HepG2 (cell line): Measurements from ENCODE around the gene C16orf86. TPM values are rescaled to one million over a fixed set of nuclear protein-coding genes. Genes with fewer than 3 reads are reported as not detected.
A peak's percentile ranks its signal among the peaks of the same experiment; 100 is the strongest.

Experiments
- ATAC-seq: fragments of 200-7000 bp; cut with Tn5 transposase; 3 replicates; pipeline ENCODE4 v1.9.1; 2020; ENCODE audit warnings: mild to moderate bottlenecking, moderate library complexity
- BruUV-seq: library from RNA; stranded (reverse); fragments of 400-500 nt; replicated peaks from 2 replicates; lab custom pipeline; 2021; lab: Mats Ljungman, UMichigan
- CTCF ChIA-PET: fragments of 300-600 bp; formaldehyde crosslinking; extraction: SDS; loops from one replicate; lab custom pipeline; 2021; ENCODE audit warnings: low total read pairs, inconsistent platforms, low intra/inter-chr PET ratio; lab: Yijun Ruan, JAX
- POLR2A ChIA-PET: fragments of 350-600 bp; sonication (Branson Sonifier 250); formaldehyde crosslinking; loops from one replicate; lab custom pipeline; 2020; ENCODE audit warnings: antibody characterized with exemption, inconsistent platforms; lab: Yijun Ruan, JAX
- DNase-seq: peaks from one replicate; pipeline ENCODE4 v3.0.0-alpha.2; 2015; ENCODE audit warnings: low spot score
- FAIRE-seq: peaks from 3 replicates; lab custom pipeline; 2011; peaks lifted over from hg19 to GRCh38; lab: Jason Lieb, UNC
- H2AFZ ChIP-seq: one replicate; pipeline ENCODE4 v1.6.1; 2011; ENCODE audit warnings: low read length, inconsistent platforms
- H3K27ac ChIP-seq: fragments of 300-600 bp; 3 replicates; pipeline ENCODE4 v1.8.0; 2011; ENCODE audit warnings: mixed run types, mild to moderate bottlenecking, mixed read lengths, low read length, inconsistent platforms; ENCODE audit not compliant: insufficient read depth; ENCODE audit errors: extremely low read length
- H3K27me3 ChIP-seq, 2 experiments: fragments of 200-600 bp in 1 of 2; 2 replicates in 1 of 2; 3 replicates in 1 of 2; pipeline versions ENCODE4 v1.6.0 to v1.8.0; 2011; ENCODE audit warnings: low read length in 2 of 2, mild to moderate bottlenecking in 2 of 2, moderate library complexity in 2 of 2, inconsistent platforms in 1 of 2; ENCODE audit not compliant: insufficient read depth in 2 of 2, control insufficient read depth in 1 of 2
- H3K36me3 ChIP-seq, 2 experiments: fragments of 200-600 bp in 1 of 2; replicated peaks in 1 of 2; 2 replicates in 1 of 2; 3 replicates in 1 of 2; pipeline versions ENCODE4 v1.5.1 to v1.8.0; 2011; ENCODE audit warnings: low read length in 2 of 2, inconsistent platforms in 1 of 2; ENCODE audit not compliant: insufficient read depth in 2 of 2, control insufficient read depth in 1 of 2
- H3K4me1 ChIP-seq: 2 replicates; pipeline ENCODE4 v1.5.1; 2012; ENCODE audit warnings: low read length, inconsistent platforms; ENCODE audit not compliant: insufficient read depth
- H3K4me2 ChIP-seq: 2 replicates; pipeline ENCODE4 v1.6.0; 2011; ENCODE audit warnings: low read depth, low read length, inconsistent platforms
- H3K4me3 ChIP-seq, 3 experiments: fragments of 200-600 bp in 1 of 3; sonication (generic), shearing (Covaris generic) in 1 of 3; replicated peaks in 1 of 3; 2 replicates each; pipeline ENCODE4 v1.5.1; 2011 to 2016; ENCODE audit warnings: low read length in 3 of 3, inconsistent platforms in 2 of 3, low read depth in 2 of 3, mild to moderate bottlenecking in 2 of 3, control low read depth in 1 of 3, mixed read lengths in 1 of 3; ENCODE audit not compliant: insufficient read depth in 1 of 3
- H3K79me2 ChIP-seq: one replicate; pipeline ENCODE4 v1.6.1; 2011; ENCODE audit warnings: low read length, inconsistent platforms; ENCODE audit not compliant: insufficient read depth
- H3K9ac ChIP-seq: 2 replicates; pipeline ENCODE4 v1.6.0; 2011; ENCODE audit warnings: mild to moderate bottlenecking, low read depth, low read length, inconsistent platforms; ENCODE audit not compliant: insufficient read depth
- H3K9me3 ChIP-seq: 2 replicates; pipeline ENCODE4 v1.5.1; 2012; ENCODE audit warnings: mild to moderate bottlenecking, low read length
- H4K20me1 ChIP-seq: 2 replicates; pipeline ENCODE4 v1.6.0; 2011; ENCODE audit warnings: inconsistent platforms, mild to moderate bottlenecking, low read length, moderate library complexity; ENCODE audit not compliant: insufficient read depth
- AKAP8 ChIP-seq: sonication (generic); formaldehyde crosslinking; IDR thresholded peaks from 2 replicates; pipeline ENCODE4 v1.5.1; 2020; ENCODE audit warnings: mild to moderate bottlenecking, missing genetic modification reagents
- CC2D1A ChIP-seq: sonication (generic); formaldehyde crosslinking; IDR thresholded peaks from 2 replicates; pipeline ENCODE4 v1.8.1; 2023; ENCODE audit warnings: mild to moderate bottlenecking, missing genetic modification reagents
- FOXP1 ChIP-seq, 2 experiments: fragments of 450-650 bp in 1 of 2; IDR thresholded peaks; 2 replicates each; pipeline ENCODE4 v1.6.1; 2017 to 2018; ENCODE audit warnings: antibody characterized with exemption in 1 of 2
- NFE2L1 ChIP-seq: sonication (generic); formaldehyde crosslinking; IDR thresholded peaks from 2 replicates; pipeline ENCODE4 v1.4.0; 2020; ENCODE audit warnings: missing genetic modification reagents, mild to moderate bottlenecking, borderline replicate concordance
- TARDBP ChIP-seq: sonication (generic); formaldehyde crosslinking; IDR thresholded peaks from 2 replicates; pipeline ENCODE4 v1.8.0; 2022; ENCODE audit warnings: mild to moderate bottlenecking, missing genetic modification reagents
- ZFX ChIP-seq: sonication (generic); formaldehyde crosslinking; IDR thresholded peaks from 2 replicates; pipeline ENCODE4 v1.4.0; 2020; ENCODE audit warnings: mild to moderate bottlenecking, low read depth, missing genetic modification reagents, moderate library complexity
- ZNF282 ChIP-seq: fragments of 450-650 bp; IDR thresholded peaks from 2 replicates; pipeline ENCODE4 v1.6.1; 2018; ENCODE audit not compliant: partially characterized antibody
- ZNF367 ChIP-seq: sonication (generic); formaldehyde crosslinking; IDR thresholded peaks from 2 replicates; pipeline ENCODE4 v1.4.0; 2020; ENCODE audit warnings: missing genetic modification reagents, borderline replicate concordance
- ZNF468 ChIP-seq: sonication (generic); formaldehyde crosslinking; IDR thresholded peaks from 2 replicates; pipeline ENCODE4 v1.8.0; 2022; ENCODE audit warnings: mild to moderate bottlenecking, moderate library complexity, missing genetic modification reagents
- ZNF672 ChIP-seq: sonication (generic); formaldehyde crosslinking; IDR thresholded peaks from 2 replicates; pipeline ENCODE4 v1.8.1; 2022; ENCODE audit warnings: missing genetic modification reagents
- ZNF703 ChIP-seq: sonication (generic); formaldehyde crosslinking; IDR thresholded peaks from 2 replicates; pipeline ENCODE4 v1.5.1; 2020; ENCODE audit warnings: missing genetic modification reagents, mild to moderate bottlenecking, moderate library complexity, borderline replicate concordance
- whole genome bisulfite sequencing: methylation state at CpG from one replicate; pipeline ENCODE4 v1.1.6; 2017; ENCODE audit warnings: low lambda C conversion rate; 5-methylcytosine and 5-hydroxymethylcytosine counted together
- in situ Hi-C: cut with HindIII; loops from 2 replicates; pipeline ENCODE4 v1.10.0; 2017; ENCODE audit warnings: low pct_unique_long_range_greater_than_20kb; ENCODE audit not compliant: extremely low pct_ligation_motif_present
- intact Hi-C: fragments of 100-400 bp; cut with micrococcal nuclease; formaldehyde crosslinking; loops from one replicate; pipeline ENCODE4 v1.10.0; 2022; ENCODE audit not compliant: unreplicated experiment
- polyA plus RNA-seq, 8 experiments: library from polyadenylated mRNA; depleted of rRNA in 3 of 8; stranded (reverse) in 7 of 8; unstranded in 1 of 8; fragments of >200 nt; fragmentation: Illumina TruSeq in 4 of 8; extraction: Trizol in 4 of 8; gene quantifications; 2 replicates each; pipeline versions ENCODE4 v1.2.1 to v1.2.3, GENCODE V29; 2011 to 2016; ENCODE audit warnings: low read depth in 4 of 8, missing spikeins in 1 of 8, mixed read lengths in 1 of 8; ENCODE audit not compliant: insufficient read depth in 1 of 8
- total RNA-seq, 5 experiments: library from RNA; depleted of rRNA; stranded (reverse); fragments of >200 nt; fragmentation: Illumina TruSeq; extraction: Trizol; gene quantifications; 2 replicates each; pipeline ENCODE4 v1.2.3, GENCODE V29; 2016; ENCODE audit warnings: low read depth in 1 of 5
- TF ChIP-seq, protein P1 (sequence below): sonication (generic); formaldehyde crosslinking; IDR thresholded peaks from 2 replicates; pipeline ENCODE4 v1.4.0; 2020; ENCODE audit warnings: missing genetic modification reagents
- TF ChIP-seq, protein P2 (sequence below): sonication (generic); formaldehyde crosslinking; IDR thresholded peaks from 2 replicates; pipeline ENCODE4 v1.4.0; 2020; ENCODE audit warnings: missing genetic modification reagents, borderline replicate concordance
- TF ChIP-seq, protein P3 (sequence below): sonication (generic); formaldehyde crosslinking; IDR thresholded peaks from 2 replicates; pipeline ENCODE4 v1.8.0; 2022; ENCODE audit warnings: mild to moderate bottlenecking, missing genetic modification reagents, borderline replicate concordance
- TF ChIP-seq, protein P4 (sequence below): sonication (generic); formaldehyde crosslinking; IDR thresholded peaks from 2 replicates; pipeline ENCODE4 v1.8.1; 2023; ENCODE audit warnings: mild to moderate bottlenecking, missing genetic modification reagents, borderline replicate concordance

C16orf86 gene
- total and polyA plus RNA-seq, 2 of the 13 experiments (the other 11 are each of a cell fraction or from before 2014, with no cell fraction given): 1.5 to 3.1 TPM

DNA sequence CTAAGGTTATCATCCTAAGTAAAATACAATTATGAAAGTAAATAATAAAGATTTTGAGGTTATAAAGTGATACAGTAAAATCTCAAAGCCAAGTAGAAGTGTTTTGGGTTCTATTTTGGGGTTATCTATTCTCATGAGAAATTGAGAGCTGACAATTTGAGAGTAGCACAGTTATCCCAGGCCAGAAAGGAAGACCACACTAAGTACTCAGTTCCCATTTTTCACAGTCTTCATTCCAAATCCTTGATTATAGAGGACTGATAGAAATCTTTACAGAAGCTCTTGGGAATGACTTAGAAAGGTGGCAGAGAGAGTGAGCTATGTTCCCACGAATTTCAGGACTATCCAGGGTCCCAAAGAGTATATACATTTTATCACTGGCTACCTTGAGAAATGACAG lies 47.9 kb downstream of the C16orf86 start:
- intact Hi-C loops (no loop called here), in situ Hi-C loops (no loop called here)
- no peaks in the 10 kb centered on the region; a peak in 1 of 5 replicates for H3K27me3 ChIP-seq
- H4K20me1 ChIP-seq: no peaks in the 10 kb centered on the region
- ChIA-PET POLR2A (no interaction called here), CTCF (no interaction called here)
- WGBS: 81% methylated on average over 1 of the region's 1 CpG
- H2AFZ ChIP-seq: no peak overlapping the region
- H3K9ac ChIP-seq: no peak overlapping the region
- H3K4me2 ChIP-seq: no peak overlapping the region
- TF ChIP-seq ZNF703 (no peak), NFE2L1 (no peak), ZNF672 (CRISPR knock-in tag) (no peak), ZNF468 (CRISPR knock-in tag) (no peak), ZNF282 (no peak), ZNF367 (CRISPR knock-in tag) (no peak), AKAP8 (CRISPR knock-in tag) (no peak)
- TF ChIP-seq, protein P1, sequence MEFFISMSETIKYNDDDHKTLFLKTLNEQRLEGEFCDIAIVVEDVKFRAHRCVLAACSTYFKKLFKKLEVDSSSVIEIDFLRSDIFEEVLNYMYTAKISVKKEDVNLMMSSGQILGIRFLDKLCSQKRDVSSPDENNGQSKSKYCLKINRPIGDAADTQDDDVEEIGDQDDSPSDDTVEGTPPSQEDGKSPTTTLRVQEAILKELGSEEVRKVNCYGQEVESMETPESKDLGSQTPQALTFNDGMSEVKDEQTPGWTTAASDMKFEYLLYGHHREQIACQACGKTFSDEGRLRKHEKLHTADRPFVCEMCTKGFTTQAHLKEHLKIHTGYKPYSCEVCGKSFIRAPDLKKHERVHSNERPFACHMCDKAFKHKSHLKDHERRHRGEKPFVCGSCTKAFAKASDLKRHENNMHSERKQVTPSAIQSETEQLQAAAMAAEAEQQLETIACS (CRISPR knock-in tag): no peak
- ATAC-seq (no peak), FAIRE-seq (no peak), DNase-seq (no peak)
- no peaks in the 10 kb centered on the region for H3K9me3 ChIP-seq
- no peak overlapping the region for H3K27ac ChIP-seq
- H3K4me3 ChIP-seq: no peak overlapping the region
- H3K36me3 ChIP-seq: no peaks in the 10 kb centered on the region
- BruUV-seq: no TSS peak
- H3K79me2 ChIP-seq: peaks cover 54% of the 10 kb centered on the region
- H3K4me1 ChIP-seq: peaks cover 39% of the 10 kb centered on the region

DNA sequence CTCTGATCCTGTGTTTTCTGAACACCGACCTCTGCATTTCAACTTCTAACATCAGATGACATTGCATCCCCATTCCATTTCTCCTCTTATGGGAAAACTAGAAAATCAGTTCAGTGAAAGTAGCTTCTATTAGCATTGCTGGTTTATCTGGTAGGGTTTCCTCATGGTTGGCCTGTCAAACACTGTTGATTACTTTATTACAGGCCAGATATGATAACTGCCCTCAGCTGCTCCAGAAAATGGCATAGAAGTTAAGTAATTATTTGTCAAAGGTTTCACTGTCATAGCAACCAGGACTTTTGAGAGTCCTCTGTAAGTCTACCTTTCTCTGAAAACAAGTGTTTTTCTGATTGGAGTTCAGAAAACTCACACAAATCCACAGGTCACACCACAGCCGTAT lies 49.5 kb downstream of the C16orf86 start:
- ATAC-seq (no peak), DNase-seq (no peak), FAIRE-seq (no peak)
- 86% methylated on average over 2 of the region's 2 CpGs for WGBS
- H3K9ac ChIP-seq: no peak overlapping the region
- H3K4me1 ChIP-seq: peaks cover 48% of the 10 kb centered on the region
- no peaks in the 10 kb centered on the region for H3K36me3 ChIP-seq
- H4K20me1 ChIP-seq: no peaks in the 10 kb centered on the region
- peak overlapping the region; percentile 5; the same call in 1 of the 2 replicates for H3K4me2 ChIP-seq
- in situ Hi-C loops (no loop called here), intact Hi-C loops (loop anchor here (5.0 kb wide), 1 partner anchor 91 kb away; the partner anchor contains the start of genes RANBP10 and TSNAXIP1)
- no peak for TF ChIP-seq FOXP1 (IDR thresholded peaks at IDR 0.05)
- no peak for TF ChIP-seq FOXP1 (CRISPR knock-in tag; IDR thresholded peaks at IDR 0.05)
- TF ChIP-seq, protein P2, sequence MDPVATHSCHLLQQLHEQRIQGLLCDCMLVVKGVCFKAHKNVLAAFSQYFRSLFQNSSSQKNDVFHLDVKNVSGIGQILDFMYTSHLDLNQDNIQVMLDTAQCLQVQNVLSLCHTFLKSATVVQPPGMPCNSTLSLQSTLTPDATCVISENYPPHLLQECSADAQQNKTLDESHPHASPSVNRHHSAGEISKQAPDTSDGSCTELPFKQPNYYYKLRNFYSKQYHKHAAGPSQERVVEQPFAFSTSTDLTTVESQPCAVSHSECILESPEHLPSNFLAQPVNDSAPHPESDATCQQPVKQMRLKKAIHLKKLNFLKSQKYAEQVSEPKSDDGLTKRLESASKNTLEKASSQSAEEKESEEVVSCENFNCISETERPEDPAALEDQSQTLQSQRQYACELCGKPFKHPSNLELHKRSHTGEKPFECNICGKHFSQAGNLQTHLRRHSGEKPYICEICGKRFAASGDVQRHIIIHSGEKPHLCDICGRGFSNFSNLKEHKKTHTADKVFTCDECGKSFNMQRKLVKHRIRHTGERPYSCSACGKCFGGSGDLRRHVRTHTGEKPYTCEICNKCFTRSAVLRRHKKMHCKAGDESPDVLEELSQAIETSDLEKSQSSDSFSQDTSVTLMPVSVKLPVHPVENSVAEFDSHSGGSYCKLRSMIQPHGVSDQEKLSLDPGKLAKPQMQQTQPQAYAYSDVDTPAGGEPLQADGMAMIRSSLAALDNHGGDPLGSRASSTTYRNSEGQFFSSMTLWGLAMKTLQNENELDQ (CRISPR knock-in tag): no peak
- no peak for TF ChIP-seq CC2D1A
- TF ChIP-seq, protein P3, sequence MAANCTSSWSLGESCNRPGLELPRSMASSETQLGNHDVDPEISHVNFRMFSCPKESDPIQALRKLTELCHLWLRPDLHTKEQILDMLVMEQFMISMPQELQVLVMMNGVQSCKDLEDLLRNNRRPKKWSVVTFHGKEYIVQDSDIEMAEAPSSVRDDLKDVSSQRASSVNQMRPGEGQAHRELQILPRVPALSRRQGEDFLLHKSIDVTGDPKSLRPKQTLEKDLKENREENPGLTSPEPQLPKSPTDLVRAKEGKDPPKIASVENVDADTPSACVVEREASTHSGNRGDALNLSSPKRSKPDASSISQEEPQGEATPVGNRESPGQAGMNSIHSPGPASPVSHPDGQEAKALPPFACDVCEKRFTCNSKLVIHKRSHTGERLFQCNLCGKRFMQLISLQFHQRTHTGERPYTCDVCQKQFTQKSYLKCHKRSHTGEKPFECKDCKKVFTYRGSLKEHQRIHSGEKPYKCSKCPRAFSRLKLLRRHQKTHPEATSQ: no peak
- TF ChIP-seq ZFX: no peak
- no peak for TF ChIP-seq TARDBP (CRISPR knock-in tag)
- TF ChIP-seq, protein P4, sequence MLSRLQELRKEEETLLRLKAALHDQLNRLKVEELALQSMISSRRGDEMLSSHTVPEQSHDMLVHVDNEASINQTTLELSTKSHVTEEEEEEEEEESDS (CRISPR knock-in tag): no peak
- no peaks in the 10 kb centered on the region for H3K9me3 ChIP-seq
- no TSS peak for BruUV-seq
- peak overlapping the region; percentile 3 for H3K27ac ChIP-seq
- H3K27me3 ChIP-seq: no peaks in the 10 kb centered on the region; a peak in 1 of 5 replicates
- POLR2A ChIA-PET: no interaction called here
- H3K4me3 ChIP-seq: no peak overlapping the region
- peaks cover 50% of the 10 kb centered on the region for H3K79me2 ChIP-seq
- CTCF ChIA-PET: no interaction called here
- H2AFZ ChIP-seq: no peak overlapping the region
